Measurements from ENCODE around the gene IL16.

The IL16 gene

GRCh38 chr15:81170511-81170910 is 26.2 kb upstream of the IL16 start:
- intact Hi-C loops (cut with DNase I), result no loop called here
- DNase-seq, result no peak

- intact Hi-C loops (cut with DNase I), result no loop called here
- no peak for DNase-seq
These were observed 25.4 kb upstream of the IL16 start for GRCh38 chr15:81171286-81171685.

DNA sequence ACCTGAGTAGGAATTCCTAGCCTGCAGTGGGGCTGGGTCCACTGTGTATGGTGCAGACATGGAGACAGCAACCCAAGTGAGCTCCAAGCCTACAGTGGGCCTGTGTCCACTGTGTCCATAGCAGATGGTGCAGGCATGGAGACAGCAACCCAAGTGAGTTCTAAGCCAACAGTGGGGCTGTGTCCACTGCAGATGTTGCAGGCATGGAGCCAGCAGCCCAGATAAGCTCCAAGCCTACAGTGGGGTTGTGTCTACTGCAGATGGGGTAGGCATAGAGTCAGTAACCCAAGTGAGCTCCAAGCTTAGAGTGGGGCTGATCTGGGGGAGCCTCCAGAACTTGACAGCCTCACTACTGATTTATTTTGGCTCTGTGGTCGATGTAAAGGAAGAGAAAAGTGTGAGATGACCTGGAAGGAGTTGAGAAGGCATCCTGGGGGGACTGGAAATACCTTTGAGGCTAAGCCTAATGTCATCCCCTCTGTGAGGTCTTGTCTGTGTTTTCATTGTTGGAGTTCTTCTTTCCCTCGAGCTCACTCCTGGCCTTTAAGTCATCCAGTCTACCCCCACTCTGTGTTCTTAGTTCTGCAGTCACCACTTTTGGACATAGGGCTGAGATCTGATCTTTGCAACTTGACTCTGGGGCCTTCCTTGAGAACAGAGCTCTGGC is 22.4 kb upstream of the IL16 start:
- intact Hi-C loops (cut with DNase I), result no loop called here
- DNase-seq, result peak in 10 of 42 donors; percentile 5 to 56 (median 32)

DNA sequence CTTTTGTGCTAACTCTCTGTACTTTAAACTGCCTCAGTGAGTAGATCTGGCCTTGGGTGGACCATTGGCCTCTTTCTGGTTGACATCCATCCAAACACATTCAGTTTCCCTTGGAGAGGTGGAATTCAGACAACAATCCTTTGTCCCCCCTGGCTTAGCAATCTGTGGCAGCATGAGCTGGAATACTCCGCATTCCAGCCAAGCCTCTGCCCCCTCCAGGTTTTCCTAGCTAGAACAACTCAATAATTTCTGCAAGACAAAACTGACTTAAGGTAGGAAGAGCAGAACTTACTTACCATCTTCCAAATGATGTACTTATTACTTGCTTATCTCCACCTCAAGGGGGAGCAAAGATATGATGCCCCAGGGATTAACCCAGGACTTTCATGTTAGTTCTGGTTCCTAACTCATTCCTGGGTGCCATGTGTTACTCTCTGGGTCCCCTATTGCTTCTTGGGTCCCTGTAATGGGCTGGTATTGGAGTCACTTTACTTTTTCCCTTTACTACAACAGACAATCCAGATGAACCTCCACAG is 21.8 kb upstream of the IL16 start:
- DNase-seq, result no peak
- intact Hi-C loops (cut with DNase I), result no loop called here

- intact Hi-C loops (cut with DNase I), result no loop called here
- DNase-seq, result no peak
These were observed 21.2 kb upstream of the IL16 start for GRCh38 chr15:81175496-81175895.

GRCh38 chr15:81176291-81176893 is 20.3 kb upstream of the IL16 start:
- DNase-seq, result no peak
- intact Hi-C loops (cut with DNase I), result no loop called here

DNA sequence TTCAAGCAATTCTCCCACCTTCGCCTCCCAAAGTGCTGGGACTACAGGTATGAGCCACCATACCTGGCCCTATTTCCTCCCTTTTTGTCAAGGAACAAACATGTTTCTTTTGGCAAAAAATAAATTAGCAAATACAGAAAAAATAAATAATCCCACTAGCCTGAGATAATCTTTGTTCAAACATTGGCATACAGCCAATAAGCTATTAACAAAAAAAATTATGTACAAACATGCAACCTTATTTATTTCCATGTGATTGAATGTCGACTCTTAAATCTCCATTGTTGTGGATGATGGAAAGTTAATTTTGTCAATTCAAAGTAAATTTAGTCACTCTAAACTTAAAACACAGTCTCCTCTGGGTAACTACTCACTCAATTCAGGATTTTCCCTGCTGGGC is 18.3 kb upstream of the IL16 start:
- no peak for DNase-seq
- intact Hi-C loops (cut with DNase I), result no loop called here

GRCh38 chr15:81181220-81181619 is 15.5 kb upstream of the IL16 start:
- no peak for DNase-seq
- intact Hi-C loops (cut with DNase I), result no loop called here

GRCh38 chr15:81182031-81182755 is 14.5 kb upstream of the IL16 start:
- DNase-seq, result peak in 12 of 42 donors; percentile 7 to 51 (median 25)
- intact Hi-C loops (cut with DNase I), result no loop called here

DNA sequence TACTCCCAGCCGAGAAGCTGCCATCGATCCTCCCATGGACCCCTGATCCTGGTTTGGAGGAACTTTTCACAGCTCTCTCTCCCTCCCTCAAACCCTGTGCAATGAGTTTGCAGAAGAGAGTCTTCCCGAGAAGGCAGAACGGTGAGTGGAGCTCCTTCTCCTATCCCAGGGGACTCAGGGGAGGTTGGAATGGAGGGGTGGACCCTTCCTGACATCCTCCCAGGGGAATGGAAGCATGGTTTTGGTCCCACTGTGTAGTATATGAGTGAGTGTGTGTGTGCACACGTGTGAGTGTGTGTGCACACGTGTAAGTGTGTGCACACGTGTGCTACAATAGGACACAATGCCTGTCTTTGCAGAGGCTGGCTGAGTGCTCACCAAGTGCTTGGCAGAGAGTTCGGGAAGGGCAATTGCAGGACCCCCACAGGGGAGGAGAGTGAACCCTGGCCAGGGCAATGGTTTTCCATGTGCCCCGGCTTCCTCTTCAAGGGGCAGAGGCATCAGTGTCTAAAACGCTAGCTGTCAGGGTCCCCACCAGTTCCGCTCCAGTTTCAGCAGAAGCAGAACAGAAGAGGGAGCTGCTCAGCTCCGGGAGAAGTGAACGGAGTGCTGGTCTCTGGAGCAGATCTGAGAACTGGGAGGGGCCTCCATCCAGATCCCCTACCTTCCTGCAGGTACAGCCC is 13.8 kb upstream of the IL16 start:
- intact Hi-C loops (cut with DNase I), result no loop called here

DNA sequence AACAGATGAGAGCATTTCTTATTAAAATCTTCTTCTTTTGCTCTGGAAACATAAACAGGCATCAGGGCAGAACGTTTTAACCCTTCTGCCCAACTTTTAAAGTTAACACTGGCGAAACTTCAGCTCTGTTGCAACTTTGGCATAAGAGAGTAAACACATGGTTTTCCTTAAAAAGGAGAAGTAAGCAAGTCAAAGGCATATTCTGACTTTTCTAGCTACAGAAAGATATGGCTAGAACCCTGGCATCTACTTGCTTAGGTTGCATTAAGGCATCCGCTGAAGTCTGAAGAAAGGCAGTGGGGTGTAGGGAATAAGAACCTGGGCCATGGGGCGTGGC is 13.3 kb upstream of the IL16 start:
- intact Hi-C loops (cut with DNase I), result no loop called here
- DNase-seq, result no peak

More for the DNA sequence above, 13.8 kb upstream of the IL16 start:
- peak in 1 of 42 donors; percentile 25 for DNase-seq

GRCh38 chr15:81184188-81184587 is 12.5 kb upstream of the IL16 start:
- DNase-seq, result no peak
- intact Hi-C loops (cut with DNase I), result no loop called here

GRCh38 chr15:81185631-81186295 is 10.9 kb upstream of the IL16 start:
- DNase-seq, result no peak
- intact Hi-C loops (cut with DNase I), result no loop called here

- peak in 1 of 42 donors; percentile 13 for DNase-seq
- intact Hi-C loops (cut with DNase I), result no loop called here
These were observed 8.3 kb upstream of the IL16 start for GRCh38 chr15:81188354-81188753.

GRCh38 chr15:81189583-81190283 is 6.9 kb upstream of the IL16 start:
- DNase-seq, result peak in 1 of 42 donors; percentile 27
- intact Hi-C loops (cut with DNase I), result no loop called here

DNA sequence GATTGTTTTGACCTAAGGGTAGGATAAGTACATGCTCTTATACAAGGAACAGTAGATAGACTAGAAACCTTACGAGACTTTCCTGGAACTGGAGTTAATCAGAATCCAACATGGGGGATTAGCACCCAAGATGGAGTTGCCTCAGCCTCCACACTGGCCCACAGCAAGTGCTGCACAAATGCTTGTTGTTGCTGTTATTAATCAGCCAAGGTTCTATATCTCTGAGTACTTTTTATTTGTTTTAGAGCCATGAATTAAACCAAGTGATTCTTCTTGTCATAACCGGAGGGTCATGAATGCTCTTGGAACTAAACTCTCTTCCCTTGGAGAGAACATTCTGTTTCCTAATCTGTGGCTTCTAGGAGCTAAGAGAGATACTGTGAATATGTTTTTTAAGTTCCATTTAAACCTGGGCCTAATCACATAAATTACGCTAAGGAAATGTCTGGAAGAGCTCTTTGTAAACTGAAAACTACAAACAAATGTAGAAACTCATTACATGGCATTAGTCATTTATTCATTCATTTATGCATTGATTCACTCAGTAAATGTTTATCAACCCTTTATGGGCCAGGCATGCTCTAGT is 5.7 kb upstream of the IL16 start:
- no peak for DNase-seq
- intact Hi-C loops (cut with DNase I), result no loop called here

DNA sequence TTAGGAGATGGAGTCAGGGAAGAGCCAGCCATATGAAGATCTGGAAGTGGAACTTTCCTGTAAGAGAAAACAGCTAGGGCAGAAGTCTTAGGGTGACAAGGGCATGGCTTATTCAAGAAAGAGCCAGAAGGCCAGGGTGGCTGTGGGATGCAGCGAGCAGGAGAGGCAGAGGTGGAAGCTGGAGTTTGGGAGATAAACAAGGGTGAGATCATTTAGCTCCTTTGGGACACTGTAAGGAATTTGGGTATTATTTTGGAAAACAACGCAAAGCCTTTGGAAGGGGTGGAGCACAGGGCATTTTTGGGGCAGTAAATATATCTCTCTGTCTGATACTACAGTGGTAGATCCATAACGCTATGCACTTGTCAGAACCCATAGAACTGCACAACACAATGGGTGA is 5.0 kb upstream of the IL16 start:
- intact Hi-C loops (cut with DNase I), result no loop called here
- no peak for DNase-seq

GRCh38 chr15:81194723-81195122 is 2.0 kb upstream of the IL16 start:
- no peak for DNase-seq
- intact Hi-C loops (cut with DNase I), result no loop called here

Measured in head of caudate nucleus (tissue), 42 donors.